Activated CD4-positive, alpha-beta T cell treated with anti-CD3 and anti-CD28 coated beads for 1 hour (primary cell): ENCODE measurements around the gene PHLDA2.

ENCODE experiments used
- DNase-seq: peaks from one replicate; pipeline ENCODE4 v3.0.0-alpha.2; 2020

PHLDA2 gene

DNA sequence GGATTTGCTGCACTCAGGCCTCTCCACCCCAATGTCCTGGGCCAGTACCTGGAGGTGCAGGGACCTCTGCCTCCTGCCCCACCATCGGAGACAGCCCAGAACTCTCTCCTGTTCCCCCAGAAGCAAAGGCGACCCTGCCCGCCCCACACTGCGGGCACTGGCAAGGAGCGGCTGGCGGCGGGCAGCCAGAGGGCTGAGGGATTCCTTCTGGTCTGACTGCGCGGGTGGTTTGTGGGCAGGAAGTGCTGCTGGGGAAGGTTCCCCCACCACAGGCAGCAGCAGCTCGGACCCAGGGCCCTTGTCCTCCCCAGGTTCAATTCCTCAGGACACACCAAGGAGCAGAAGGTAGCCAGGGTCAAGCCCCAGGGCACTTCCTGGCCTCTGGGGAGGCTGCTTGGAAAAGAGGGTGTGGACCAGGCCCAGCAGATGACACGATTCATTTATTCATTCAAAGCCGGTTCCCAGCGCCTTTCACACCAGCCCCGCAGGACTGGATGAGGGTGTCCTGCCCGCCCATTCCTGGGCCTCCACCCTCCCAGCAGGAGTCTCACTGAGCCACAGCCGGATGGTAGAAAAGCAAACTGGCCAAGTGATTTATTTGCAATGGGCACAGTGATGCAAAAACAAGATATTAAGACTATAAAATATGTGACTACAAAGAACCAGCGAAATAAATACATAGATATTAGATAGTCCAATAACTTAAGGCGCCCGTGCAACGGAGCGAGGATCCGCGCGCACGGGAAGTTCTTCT is 1.2 kb downstream of the PHLDA2 start:
- no peak for DNase-seq

DNA sequence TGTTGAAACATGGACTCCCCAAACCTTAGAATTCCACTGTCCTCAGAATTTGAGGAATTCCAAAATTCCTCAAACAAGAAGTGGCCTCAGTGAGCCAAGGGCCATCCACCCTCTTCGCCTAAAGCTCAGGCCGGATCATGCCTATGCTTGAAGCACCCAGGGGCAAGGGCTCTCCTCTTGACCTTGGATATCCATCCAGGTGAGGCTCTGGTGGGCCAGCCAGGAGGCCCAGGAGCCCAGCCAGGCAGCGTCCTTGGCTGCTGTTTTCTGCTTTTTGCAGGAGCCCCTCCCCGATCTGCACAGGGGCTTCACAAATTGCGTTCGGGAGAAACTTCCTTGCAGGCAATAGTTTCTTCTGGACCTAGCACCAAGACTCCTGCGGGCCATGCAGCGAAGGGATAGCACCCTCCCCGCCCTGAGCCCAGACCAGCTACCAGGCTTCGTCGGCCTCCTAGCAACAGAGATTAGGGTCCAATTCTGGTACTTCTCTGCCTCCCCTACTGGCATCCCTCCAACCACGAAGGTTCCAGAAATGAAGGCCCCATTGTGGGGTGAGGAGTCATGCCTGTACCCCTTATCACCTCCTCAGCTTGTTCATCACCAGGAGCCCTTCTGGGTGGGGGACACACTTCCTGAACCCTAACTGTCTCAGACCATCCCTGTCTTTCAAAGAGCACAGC is 2.0 kb downstream of the PHLDA2 start:
- no peak for DNase-seq

- DNase-seq = no peak
These were observed 2.6 kb downstream of the PHLDA2 start for GRCh38 chr11:2926611-2927051.

DNA sequence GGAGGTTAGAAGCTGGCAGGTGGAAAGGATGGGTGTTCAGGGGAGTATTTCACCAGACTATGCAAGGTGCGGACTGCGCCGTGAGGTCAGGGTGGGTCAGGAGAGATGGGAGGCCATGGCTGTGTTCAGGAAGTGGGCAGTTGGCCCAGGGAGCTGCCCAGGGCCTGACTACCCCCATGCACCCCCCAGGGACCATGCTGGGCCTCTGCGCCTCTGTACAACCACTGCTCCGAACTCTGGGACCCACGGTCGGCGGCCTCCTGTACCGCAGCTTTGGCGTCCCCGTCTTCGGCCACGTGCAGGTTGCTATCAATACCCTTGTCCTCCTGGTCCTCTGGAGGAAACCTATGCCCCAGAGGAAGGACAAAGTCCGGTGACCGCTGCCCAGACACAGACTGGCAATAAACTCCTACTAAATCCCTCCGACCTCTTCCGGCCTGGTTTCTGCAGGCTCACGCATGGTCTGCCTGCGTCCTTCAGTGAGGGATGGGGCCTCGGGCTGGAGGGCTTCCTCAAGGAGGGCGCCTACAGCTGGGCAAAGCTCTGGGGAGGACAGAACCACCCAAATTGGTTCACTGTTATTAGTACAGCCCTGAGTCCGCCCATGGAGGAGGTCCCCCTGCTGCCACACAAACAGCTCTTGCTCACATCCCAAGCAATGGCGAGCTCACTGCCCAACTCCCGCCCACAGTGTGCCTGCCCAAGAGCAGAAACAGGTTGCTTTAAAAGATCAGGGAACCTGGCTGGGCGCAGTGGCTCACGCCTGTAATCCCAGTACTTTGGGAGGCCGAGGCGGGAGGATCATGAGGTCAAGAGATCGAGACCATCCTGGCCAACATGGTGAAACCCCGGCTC is 4.2 kb downstream of the PHLDA2 start:
- DNase-seq = no peak

GRCh38 chr11:2924381-2924780 is 4.8 kb downstream of the PHLDA2 start:
- DNase-seq = no peak

- no peak for DNase-seq
These were observed 5.5 kb downstream of the PHLDA2 start for GRCh38 chr11:2923446-2924375.

GRCh38 chr11:2922655-2923054 is 6.6 kb downstream of the PHLDA2 start:
- no peak for DNase-seq

DNA sequence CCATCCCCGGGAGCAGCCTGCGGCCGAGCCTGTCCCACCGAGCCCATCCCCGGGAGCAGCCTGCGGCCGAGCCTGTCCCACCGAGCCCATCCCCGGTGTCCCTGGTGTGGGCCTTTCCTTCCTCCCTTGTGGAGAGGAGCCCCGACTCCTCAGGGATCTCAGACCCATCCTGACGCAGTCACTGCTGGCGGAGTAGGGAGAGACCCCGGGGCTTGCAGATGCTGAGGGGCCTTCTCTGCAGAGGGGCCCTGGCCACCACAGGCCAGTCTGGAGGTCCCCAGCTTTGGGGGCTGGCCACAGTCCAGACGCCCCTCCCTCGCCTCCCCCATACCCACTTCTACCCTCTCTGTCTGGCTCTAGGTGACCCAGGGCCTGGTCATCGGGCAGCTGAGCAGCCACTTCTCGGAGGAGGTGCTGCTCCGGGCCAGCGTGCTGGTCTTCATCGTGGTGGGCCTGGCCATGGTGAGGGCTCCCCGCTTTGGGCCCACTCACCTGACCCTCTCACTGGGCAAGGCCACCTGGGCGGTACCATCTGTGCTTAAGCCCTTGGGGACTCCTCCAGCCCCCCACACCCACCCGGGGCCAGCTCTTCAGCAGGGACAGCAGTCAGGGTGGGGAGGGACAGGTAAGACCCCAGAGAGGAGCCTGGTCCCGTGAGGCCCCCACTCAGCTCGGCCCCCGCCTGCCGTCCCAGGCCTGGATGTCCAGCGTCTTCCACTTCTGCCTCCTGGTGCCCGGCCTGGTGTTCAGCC is 7.3 kb downstream of the PHLDA2 start:
- no peak for DNase-seq

DNA sequence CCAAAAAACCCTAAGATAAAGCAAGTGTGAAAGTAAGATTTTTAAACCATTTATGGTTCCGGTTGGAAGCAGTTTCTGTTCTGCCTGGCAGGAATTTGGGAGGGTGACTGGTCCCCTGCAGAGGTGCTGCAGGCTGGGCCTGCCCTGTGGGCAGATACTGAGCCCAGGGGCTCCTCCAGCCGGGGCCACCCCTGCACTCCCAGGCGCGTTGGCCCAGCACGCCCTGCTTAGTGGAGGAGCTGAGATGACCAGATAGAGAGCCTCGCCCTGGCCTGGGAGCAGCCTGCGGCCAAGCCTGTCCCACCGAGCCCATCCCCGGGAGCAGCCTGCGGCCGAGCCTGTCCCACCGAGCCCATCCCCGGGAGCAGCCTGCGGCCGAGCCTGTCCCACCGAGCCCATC is 8.0 kb downstream of the PHLDA2 start:
- DNase-seq = no peak

DNA sequence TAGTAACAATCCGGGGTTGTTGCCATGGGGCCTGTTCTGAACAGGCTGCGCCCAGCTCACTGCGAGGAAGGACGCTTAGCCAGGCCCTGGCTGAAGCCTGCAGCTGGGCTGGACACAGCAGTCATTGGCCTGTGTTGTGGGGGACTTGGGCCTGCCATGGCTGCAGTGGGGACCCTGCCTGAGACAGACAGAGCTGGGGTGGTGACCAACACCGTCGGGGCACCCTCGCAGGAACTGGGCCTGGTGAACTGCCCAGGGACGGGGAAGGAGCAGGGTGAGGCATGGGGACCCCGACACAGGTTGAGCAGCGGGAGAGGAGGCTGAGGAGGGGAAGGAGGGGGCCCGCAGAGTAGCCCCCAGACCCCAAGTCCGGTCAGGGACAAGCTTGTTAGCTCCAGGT is 8.9 kb downstream of the PHLDA2 start:
- no peak for DNase-seq

DNA sequence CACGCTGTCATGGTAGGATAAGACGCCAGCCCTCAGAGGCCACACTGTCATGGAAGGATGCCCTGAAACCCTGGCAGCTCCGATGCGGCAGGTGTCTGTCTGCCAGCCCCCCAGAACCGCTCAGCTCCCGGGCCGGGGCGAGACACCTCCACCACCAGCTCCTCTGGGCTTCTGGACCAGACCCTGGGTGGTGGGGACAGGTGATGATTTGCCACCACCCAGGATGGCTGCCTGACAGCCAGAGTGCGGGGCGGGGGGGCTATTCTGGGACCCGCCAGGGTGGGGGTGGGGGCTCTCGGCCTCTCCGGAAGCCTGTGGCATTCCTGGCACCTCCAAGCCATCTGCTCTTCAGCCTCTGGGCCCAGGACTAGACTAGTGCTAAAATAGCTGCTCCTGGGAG is 9.4 kb downstream of the PHLDA2 start:
- DNase-seq = no peak

DNA sequence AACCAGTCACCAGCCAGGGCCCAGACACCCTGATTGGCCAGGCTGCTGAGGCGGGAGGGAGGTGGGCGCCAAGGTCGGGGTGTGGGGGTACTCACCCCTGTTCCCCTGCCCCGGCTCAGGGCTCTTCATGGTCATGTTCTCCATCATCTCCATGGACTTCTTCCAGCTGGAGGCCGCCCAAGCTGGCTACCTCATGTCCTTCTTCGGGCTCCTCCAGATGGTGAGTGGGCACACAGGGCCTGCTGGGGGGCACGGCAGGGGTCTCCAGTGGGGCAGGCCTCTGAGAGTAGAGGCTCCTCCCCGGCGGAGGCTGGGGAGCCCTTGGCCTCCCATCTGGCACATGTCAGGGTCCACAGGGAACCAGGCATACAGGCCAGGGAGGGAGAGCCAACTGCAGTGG is 10.0 kb downstream of the PHLDA2 start:
- no peak for DNase-seq

GRCh38 chr11:2917842-2918490 is 11.3 kb downstream of the PHLDA2 start:
- DNase-seq = no peak

GRCh38 chr11:2916892-2917645 is 12.2 kb downstream of the PHLDA2 start:
- DNase-seq = no peak

DNA sequence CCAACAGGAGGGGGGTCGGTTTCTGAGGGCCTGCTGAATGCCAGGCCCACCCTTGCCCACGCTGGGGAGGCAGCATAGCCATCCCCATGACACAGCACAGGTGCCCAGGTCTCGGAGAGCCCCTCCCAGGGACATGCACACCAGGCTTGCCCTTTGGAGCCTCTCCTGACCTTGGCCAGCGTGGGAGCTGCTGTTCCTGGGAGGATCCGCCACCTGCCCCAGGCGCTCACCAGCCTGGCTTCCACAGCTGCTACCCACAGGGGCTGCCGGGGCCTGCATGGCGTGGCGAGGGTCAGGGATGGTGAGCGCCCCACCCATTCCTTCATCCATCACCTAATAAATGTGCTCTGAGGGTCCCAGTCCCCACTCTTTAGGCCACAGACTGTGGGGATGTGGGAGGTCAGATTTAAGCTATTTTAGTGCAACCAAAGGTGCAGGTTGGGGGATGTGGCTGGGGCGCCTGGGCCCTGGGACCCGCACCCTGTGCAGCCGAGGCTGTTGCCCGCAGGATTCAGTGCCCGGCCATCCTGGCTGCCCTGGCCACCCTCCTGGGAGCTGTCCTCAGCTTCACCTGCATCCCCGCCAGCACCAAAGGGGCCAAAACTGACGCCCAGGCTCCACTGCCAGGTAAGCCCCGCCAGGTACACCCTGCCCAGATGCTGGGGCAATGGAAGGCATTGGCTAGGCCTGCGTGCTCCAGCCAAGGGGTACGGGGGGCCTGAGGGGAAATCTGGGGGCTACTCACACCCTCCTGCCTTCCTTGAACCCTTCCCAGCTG is 12.9 kb downstream of the PHLDA2 start:
- DNase-seq = no peak

DNA sequence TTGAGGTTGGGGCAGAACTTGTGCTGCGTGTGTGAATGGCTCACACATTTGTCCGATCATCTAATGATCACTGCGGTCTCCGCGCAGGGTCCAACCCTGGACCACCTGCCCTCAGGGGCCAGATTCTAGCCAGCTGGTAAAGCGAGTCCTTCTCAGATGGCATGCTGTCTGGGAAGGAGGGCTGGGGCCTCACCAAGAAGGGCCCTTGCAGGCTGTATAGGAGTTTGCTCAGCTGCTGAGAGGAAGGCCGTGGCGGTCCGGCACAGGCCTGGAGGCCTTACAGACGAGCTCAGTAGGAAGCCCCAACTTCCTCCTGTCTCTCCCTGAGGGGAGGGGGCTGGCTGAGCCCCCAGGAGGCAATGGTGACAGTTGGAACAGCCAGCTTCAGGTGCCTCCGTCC is 13.7 kb downstream of the PHLDA2 start:
- no peak for DNase-seq

GRCh38 chr11:2914455-2915195 is 14.6 kb downstream of the PHLDA2 start:
- no peak for DNase-seq

- DNase-seq = no peak
These were observed 15.4 kb downstream of the PHLDA2 start for GRCh38 chr11:2913776-2914175.

- DNase-seq = no peak
These were observed 16.2 kb downstream of the PHLDA2 start for GRCh38 chr11:2913019-2913431.
